ENCODE data around the gene CACNB2. TPM values are rescaled to one million over a fixed set of nuclear protein-coding genes. Genes with fewer than 3 reads are reported as not detected.
"Not testable (repeated sequence)": the region's sequence is repeated elsewhere in the genome, so short reads cannot be mapped to it uniquely, and the experiment has no call there.

Gene CACNB2
- total RNA-seq, 1 experiment from 2014 or later = 34.1 TPM

GRCh38 chr10:18204039-18204835 lies 64.0 kb downstream of the CACNB2 start:
- H3K4me3 ChIP-seq (ENCODE audit: low read depth, low read length, poor library complexity, severe bottlenecking) = no peak overlapping the region
- intact Hi-C loops (cut with micrococcal nuclease; ENCODE audit: unreplicated experiment) = no loop called here
- H3K9me3 ChIP-seq (ENCODE audit: low read depth, low read length, poor library complexity, severe bottlenecking) = no peaks in the 10 kb centered on the region
- DNase-seq (ENCODE audit: low spot score) = no peak
- POLR2A ChIA-PET (ENCODE audit: low non-redundant PET) = interaction anchor here (0.6 kb wide), 1 partner anchor 455 kb away, joined by 19 read pairs; no protein-coding TSS in a partner anchor
- peaks cover 37% of the 10 kb centered on the region for H3K4me1 ChIP-seq (ENCODE audit: insufficient read depth, low read length, poor library complexity, severe bottlenecking)
- H3K36me3 ChIP-seq (ENCODE audit: insufficient read depth, low read length, poor library complexity, severe bottlenecking) = no peaks in the 10 kb centered on the region
- TF ChIP-seq EZH2 (IDR thresholded peaks at IDR 0.05; ENCODE audit: borderline replicate concordance, low read depth, low read length, poor library complexity, severe bottlenecking) (no peak), CTCF (conservative IDR thresholded peaks at IDR 0.05; ENCODE audit: low read depth, low read length) (no peak)
- BruUV-seq (replicated peaks) = no TSS peak
- no peak overlapping the region for H3K27ac ChIP-seq (ENCODE audit: low read depth, low read length, poor library complexity, severe bottlenecking)
- H3K27me3 ChIP-seq (replicated peaks; ENCODE audit: insufficient read depth, low read depth, low read length, poor library complexity) = no peaks in the 10 kb centered on the region
- CTCF ChIA-PET = no interaction called here

- no peak for TF ChIP-seq CTCF (conservative IDR thresholded peaks at IDR 0.05; ENCODE audit: low read depth, low read length)
- TF ChIP-seq EZH2 (IDR thresholded peaks at IDR 0.05; ENCODE audit: borderline replicate concordance, low read depth, low read length, poor library complexity, severe bottlenecking) = no peak
- BruUV-seq (replicated peaks) = no TSS peak
- DNase-seq (ENCODE audit: low spot score) = no peak
- intact Hi-C loops (cut with micrococcal nuclease; ENCODE audit: unreplicated experiment) = no loop called here
- no peaks in the 10 kb centered on the region for H3K9me3 ChIP-seq (ENCODE audit: low read depth, low read length, poor library complexity, severe bottlenecking)
- no peak overlapping the region for H3K27ac ChIP-seq (ENCODE audit: low read depth, low read length, poor library complexity, severe bottlenecking)
- no peaks in the 10 kb centered on the region for H3K36me3 ChIP-seq (ENCODE audit: insufficient read depth, low read length, poor library complexity, severe bottlenecking)
- ChIA-PET CTCF (no interaction called here), POLR2A (ENCODE audit: low non-redundant PET) (no interaction called here)
- no peak overlapping the region for H3K4me3 ChIP-seq (ENCODE audit: low read depth, low read length, poor library complexity, severe bottlenecking)
- peaks cover 38% of the 10 kb centered on the region for H3K4me1 ChIP-seq (ENCODE audit: insufficient read depth, low read length, poor library complexity, severe bottlenecking)
- no peaks in the 10 kb centered on the region for H3K27me3 ChIP-seq (replicated peaks; ENCODE audit: insufficient read depth, low read depth, low read length, poor library complexity)
These were observed 65.0 kb downstream of the CACNB2 start for GRCh38 chr10:18205098-18205834.

- H3K4me1 ChIP-seq (ENCODE audit: insufficient read depth, low read length, poor library complexity, severe bottlenecking) = peaks cover 36% of the 10 kb centered on the region
- CTCF ChIA-PET; BruUV-seq (replicated peaks): not testable (repeated sequence)
These were observed 68.0 kb downstream of the CACNB2 start for GRCh38 chr10:18208186-18208585.

More at GRCh38 chr10:18208186-18208585, 68.0 kb downstream of the CACNB2 start:
- H3K27ac ChIP-seq (ENCODE audit: low read depth, low read length, poor library complexity, severe bottlenecking); intact Hi-C loops (cut with micrococcal nuclease; ENCODE audit: unreplicated experiment); H3K36me3 ChIP-seq (ENCODE audit: insufficient read depth, low read length, poor library complexity, severe bottlenecking); H3K4me3 ChIP-seq (ENCODE audit: low read depth, low read length, poor library complexity, severe bottlenecking); POLR2A ChIA-PET (ENCODE audit: low non-redundant PET); H3K27me3 ChIP-seq (replicated peaks; ENCODE audit: insufficient read depth, low read depth, low read length, poor library complexity); DNase-seq (ENCODE audit: low spot score); H3K9me3 ChIP-seq (ENCODE audit: low read depth, low read length, poor library complexity, severe bottlenecking): not testable (repeated sequence)
